DOHH2 (cell line): ENCODE data around the gene SPTBN2.

ENCODE experiments used
- H3F3A ChIP-seq: fragments of 200-600 bp; sonication (generic), shearing (Covaris generic); 2 replicates; pipeline ENCODE4 v1.6.0; 2016; ENCODE audit warnings: antibody characterized with exemption, mild to moderate bottlenecking; ENCODE audit not compliant: control insufficient read depth, insufficient read depth
- H3K27ac ChIP-seq: fragments of 200-600 bp; sonication (generic); 2 replicates; pipeline ENCODE4 v1.5.1; 2014; ENCODE audit warnings: low read depth, mild to moderate bottlenecking, low read length, moderate library complexity
- H3K27me3 ChIP-seq: fragments of 200-600 bp; sonication (generic); 2 replicates; pipeline ENCODE4 v1.6.1; 2014; ENCODE audit warnings: mild to moderate bottlenecking, low read length, mixed read lengths; ENCODE audit not compliant: control insufficient read depth
- H3K36me3 ChIP-seq: fragments of 200-600 bp; sonication (generic); 2 replicates; pipeline ENCODE4 v1.6.1; 2014; ENCODE audit warnings: mild to moderate bottlenecking, low read length, moderate library complexity, mixed read lengths; ENCODE audit not compliant: control insufficient read depth
- H3K4me1 ChIP-seq: fragments of 200-600 bp; sonication (generic); 2 replicates; pipeline ENCODE4 v1.6.1; 2014; ENCODE audit warnings: mild to moderate bottlenecking, low read length, mixed read lengths; ENCODE audit not compliant: control insufficient read depth
- H3K4me2 ChIP-seq: fragments of 200-600 bp; sonication (generic); 2 replicates; pipeline ENCODE4 v1.6.0; 2014; ENCODE audit warnings: mild to moderate bottlenecking, low read length, moderate library complexity
- H3K4me3 ChIP-seq: fragments of 200-600 bp; sonication (generic); 2 replicates; pipeline ENCODE4 v1.5.1; 2014; ENCODE audit warnings: mild to moderate bottlenecking, low read length, mixed read lengths
- H3K79me2 ChIP-seq: fragments of 200-600 bp; sonication (generic); 2 replicates; pipeline ENCODE4 v1.6.1; 2014; ENCODE audit warnings: mild to moderate bottlenecking, low read length, mixed read lengths; ENCODE audit not compliant: control insufficient read depth
- H3K9me2 ChIP-seq: fragments of 200-600 bp; sonication (generic); replicated peaks from 2 replicates; pipeline ENCODE4 v1.6.1; 2014; ENCODE audit warnings: mild to moderate bottlenecking, low read length, mixed read lengths; ENCODE audit not compliant: control insufficient read depth
- H3K9me3 ChIP-seq: fragments of 200-600 bp; sonication (generic); 2 replicates; pipeline ENCODE4 v1.6.1; 2014; ENCODE audit warnings: antibody characterized with exemption, low read length, mixed read lengths; ENCODE audit not compliant: control insufficient read depth, insufficient read depth
- H4K20me1 ChIP-seq: fragments of 200-600 bp; sonication (generic); 2 replicates; pipeline ENCODE4 v1.6.0; 2014; ENCODE audit warnings: low read depth, mild to moderate bottlenecking, antibody characterized with exemption, low read length, moderate library complexity; ENCODE audit not compliant: control insufficient read depth, insufficient read depth
- EZH2phosphoT487 ChIP-seq: fragments of 200-600 bp; sonication (generic); IDR thresholded peaks from 2 replicates; pipeline ENCODE4 v1.6.1; 2017; ENCODE audit warnings: borderline replicate concordance, mild to moderate bottlenecking, antibody characterized with exemption, low read length, moderate library complexity, mixed read lengths
- TF ChIP-seq, protein P1 (sequence below): fragments of 200-600 bp; sonication (generic); IDR thresholded peaks from one replicate; pipeline ENCODE4 v1.5.1; 2014; ENCODE audit warnings: antibody characterized with exemption, mild to moderate bottlenecking, low read depth, low read length; ENCODE audit not compliant: poor library complexity, severe bottlenecking

Gene SPTBN2

DNA sequence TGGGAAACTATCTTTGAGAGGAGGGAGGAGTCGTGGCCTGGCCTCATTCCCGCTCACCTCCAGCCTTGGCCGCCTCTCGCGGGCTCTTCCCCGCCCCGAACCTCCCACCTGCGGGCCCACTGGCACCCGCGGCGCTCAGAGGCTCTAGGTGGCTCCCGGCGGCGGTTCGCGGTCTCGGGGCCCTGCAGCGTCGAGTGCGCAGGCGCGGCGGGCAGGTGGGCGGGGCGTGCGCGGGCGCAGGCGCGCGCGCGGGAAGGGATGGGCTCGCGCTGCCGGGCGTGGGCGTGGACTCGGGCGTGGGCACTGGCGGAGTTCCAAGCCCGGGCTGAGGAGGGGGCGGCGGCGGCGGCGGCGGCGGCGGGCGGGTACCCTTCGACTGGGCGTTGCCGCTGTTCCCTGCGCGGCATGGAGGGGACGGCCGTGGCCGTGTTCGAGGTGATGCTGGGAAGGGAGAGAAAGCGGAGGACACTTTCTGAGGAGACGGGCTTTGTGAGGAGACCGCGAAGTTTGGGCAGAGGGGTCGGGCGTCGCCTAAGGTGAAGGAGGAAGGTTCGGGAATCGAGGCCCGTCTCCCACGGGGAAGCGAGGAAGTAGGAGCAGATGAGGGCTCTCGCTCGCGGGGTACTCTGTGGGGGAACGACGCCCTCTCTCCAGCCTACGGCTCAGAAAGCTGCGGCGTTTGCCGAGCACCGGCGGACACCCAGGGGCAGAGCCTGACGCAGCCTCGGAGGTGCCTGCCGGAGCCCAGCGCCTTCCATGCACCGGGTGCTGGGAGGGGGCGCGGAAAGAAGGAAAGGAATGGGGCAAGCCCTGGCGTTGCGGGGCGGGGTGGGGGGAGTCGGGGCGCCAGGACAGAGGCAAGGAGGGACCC, 15.7 kb upstream of the SPTBN2 start:
- Histone ChIP-seq H3K79me2 (peaks cover 50% of the 10 kb centered on the region), H4K20me1 (no peaks in the 10 kb centered on the region), H3K9me3 (peaks cover 17% of the 10 kb centered on the region; the same call in 1 of the 2 replicates), H3K36me3 (no peaks in the 10 kb centered on the region; the same call in 1 of the 2 replicates), H3K4me1 (peaks cover 30% of the 10 kb centered on the region), H3K4me2 (peak overlapping the region; percentile 85), H3K4me3 (peak overlapping the region; percentile 93), H3K9me2 (no peaks in the 10 kb centered on the region), H3K27ac (peak overlapping the region; percentile 68), H3K27me3 (no peaks in the 10 kb centered on the region), H3F3A (no peaks in the 10 kb centered on the region)
- TF ChIP-seq EZH2phosphoT487: no peak
- TF ChIP-seq, protein P1, sequence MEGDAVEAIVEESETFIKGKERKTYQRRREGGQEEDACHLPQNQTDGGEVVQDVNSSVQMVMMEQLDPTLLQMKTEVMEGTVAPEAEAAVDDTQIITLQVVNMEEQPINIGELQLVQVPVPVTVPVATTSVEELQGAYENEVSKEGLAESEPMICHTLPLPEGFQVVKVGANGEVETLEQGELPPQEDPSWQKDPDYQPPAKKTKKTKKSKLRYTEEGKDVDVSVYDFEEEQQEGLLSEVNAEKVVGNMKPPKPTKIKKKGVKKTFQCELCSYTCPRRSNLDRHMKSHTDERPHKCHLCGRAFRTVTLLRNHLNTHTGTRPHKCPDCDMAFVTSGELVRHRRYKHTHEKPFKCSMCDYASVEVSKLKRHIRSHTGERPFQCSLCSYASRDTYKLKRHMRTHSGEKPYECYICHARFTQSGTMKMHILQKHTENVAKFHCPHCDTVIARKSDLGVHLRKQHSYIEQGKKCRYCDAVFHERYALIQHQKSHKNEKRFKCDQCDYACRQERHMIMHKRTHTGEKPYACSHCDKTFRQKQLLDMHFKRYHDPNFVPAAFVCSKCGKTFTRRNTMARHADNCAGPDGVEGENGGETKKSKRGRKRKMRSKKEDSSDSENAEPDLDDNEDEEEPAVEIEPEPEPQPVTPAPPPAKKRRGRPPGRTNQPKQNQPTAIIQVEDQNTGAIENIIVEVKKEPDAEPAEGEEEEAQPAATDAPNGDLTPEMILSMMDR: no peak

DNA sequence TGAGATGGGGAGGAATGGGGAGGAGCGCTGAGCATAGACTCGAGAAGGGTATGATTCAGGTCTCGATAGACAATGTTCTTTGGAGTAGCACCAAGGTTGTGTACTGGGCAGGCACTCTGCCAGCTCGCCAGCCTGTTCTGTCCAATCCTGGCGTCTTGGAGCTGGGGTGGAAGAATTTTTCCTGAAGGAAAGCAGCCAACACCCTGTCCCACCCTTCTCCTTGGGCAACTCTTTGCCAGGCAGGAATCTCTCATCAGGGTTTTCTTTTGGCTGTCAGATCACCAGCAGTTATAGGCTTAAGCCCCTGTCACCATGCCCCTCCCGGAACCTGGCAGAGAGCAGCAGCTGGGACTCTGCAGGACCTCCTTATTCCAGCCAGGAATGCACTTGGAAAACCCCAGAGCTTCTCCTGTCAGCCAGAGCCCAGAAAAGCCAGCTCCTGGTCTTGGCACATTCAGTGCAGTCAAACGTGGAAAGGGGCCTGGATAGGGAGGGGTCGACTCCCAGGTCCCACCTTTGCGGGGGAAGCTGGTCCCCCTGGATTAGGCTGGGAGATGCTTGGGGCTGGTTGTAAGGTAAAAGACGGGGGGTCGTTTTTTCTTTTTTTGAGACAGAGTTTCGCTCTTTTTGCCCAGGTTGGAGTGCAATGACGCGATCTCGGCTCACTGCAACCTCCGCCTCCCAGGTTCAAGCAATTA, 14.4 kb upstream of the SPTBN2 start:
- peaks cover 40% of the 10 kb centered on the region for H3K79me2 ChIP-seq
- no peaks in the 10 kb centered on the region; the same call in 1 of the 2 replicates for H3K36me3 ChIP-seq
- no peaks in the 10 kb centered on the region for H3F3A ChIP-seq
- no peaks in the 10 kb centered on the region for H3K27me3 ChIP-seq
- H3K9me3 ChIP-seq: peaks cover 17% of the 10 kb centered on the region; the same call in 1 of the 2 replicates
- H3K4me1 ChIP-seq: peaks cover 24% of the 10 kb centered on the region
- H3K27ac ChIP-seq: no peak overlapping the region
- TF ChIP-seq EZH2phosphoT487: no peak
- TF ChIP-seq, protein P1: no peak
- H3K4me2 ChIP-seq: peak overlapping the region; percentile 85
- no peaks in the 10 kb centered on the region for H3K9me2 ChIP-seq
- peak overlapping the region; percentile 93 for H3K4me3 ChIP-seq
- H4K20me1 ChIP-seq: no peaks in the 10 kb centered on the region

DNA sequence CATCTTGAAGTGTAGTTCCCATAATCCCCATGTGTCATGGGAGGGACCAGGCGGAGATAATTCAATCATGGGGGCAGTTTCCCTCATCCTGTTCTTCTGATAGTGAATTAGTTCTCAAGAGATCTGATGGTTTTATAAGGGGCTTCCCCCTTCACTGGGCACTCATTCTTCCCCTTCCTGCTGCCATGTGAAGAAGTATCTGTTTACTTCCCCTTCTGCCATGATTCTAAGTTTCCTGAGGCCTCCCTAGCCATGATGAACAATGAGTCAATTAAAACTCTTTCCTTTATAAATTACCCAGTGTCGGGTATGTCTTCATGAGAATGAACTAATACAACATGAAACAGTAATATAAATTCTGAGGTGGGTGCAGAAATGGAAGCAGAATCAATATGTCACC, 12.1 kb upstream of the SPTBN2 start:
- Histone ChIP-seq H4K20me1 (no peaks in the 10 kb centered on the region), H3K9me2 (no peaks in the 10 kb centered on the region), H3F3A (no peaks in the 10 kb centered on the region), H3K4me1 (peaks cover 18% of the 10 kb centered on the region), H3K9me3 (peaks cover 17% of the 10 kb centered on the region; the same call in 1 of the 2 replicates), H3K4me3 (no peak overlapping the region), H3K4me2 (no peak overlapping the region), H3K27ac (no peak overlapping the region), H3K27me3 (no peaks in the 10 kb centered on the region), H3K79me2 (peaks cover 25% of the 10 kb centered on the region), H3K36me3 (no peaks in the 10 kb centered on the region; the same call in 1 of the 2 replicates)
- TF ChIP-seq, protein P1: no peak
- no peak for TF ChIP-seq EZH2phosphoT487
